NCI-H2227 treated with DMSO at 0.1 percent for 48 hours (cell line): ENCODE measurements around the gene NEK4.

Source experiments
- DNase-seq: peaks from one replicate; lab custom pipeline; 2025; lab: John Stamatoyannopoulos, UW

Gene NEK4

GRCh38 chr3:52663098-52663497 is 107.6 kb downstream of the NEK4 start:
- no peak for DNase-seq

- DNase-seq: no peak
Observed at GRCh38 chr3:52660046-52660445, 110.7 kb downstream of the NEK4 start.
